Inflammatory macrophage treated with lipopolysaccharide for 1 hour (primary cell): ENCODE data around the gene MAPK7.
A peak's percentile ranks its signal among the peaks of the same experiment; 100 is the strongest.

Source experiments
- DNase-seq, 2 donors: peaks; one replicate each; pipeline ENCODE4 v3.0.0-alpha.2; 2020 to 2022

The MAPK7 gene

GRCh38 chr17:19364699-19365498, 13.4 kb upstream of the MAPK7 start:
- no peak for DNase-seq

GRCh38 chr17:19365499-19365817, 12.8 kb upstream of the MAPK7 start:
- DNase-seq = no peak

- DNase-seq = no peak
Observed at GRCh38 chr17:19365833-19366636, 12.3 kb upstream of the MAPK7 start.

DNA sequence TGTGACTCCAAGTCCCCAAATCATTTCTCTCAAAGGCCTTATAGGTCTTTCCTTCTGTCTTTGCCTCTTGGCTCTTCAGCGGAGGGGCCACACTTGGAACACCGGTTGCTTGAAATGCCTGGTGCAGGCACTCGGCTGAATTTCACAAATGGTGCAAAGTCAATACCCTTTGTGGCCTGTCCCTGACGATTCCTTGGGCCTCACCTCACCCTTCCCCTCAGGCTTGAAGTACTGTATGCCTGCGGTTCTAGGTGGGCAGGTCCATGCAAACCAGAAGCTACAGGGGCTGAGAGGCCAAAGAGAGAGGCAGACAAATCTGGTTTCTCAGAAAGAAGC, 11.7 kb upstream of the MAPK7 start:
- no peak for DNase-seq

DNA sequence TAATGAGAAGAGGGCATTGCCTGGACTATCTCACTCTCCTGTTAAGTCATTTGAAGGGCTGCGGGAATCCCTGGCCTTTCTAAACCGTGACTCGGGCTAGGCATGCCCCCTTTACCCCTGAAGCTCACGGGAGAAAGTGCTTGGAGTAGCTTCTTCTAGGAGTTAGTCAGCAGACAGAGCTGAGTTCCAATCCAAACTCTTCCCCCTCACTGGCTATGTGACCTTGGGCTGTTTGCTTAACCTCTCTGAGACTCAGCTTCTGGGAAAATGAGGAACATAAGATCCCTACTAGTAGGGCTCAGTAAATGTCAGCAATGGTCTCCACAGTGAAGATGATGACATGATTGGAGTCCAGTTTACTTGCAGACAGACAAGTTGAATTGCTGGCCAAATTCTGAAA, 10.1 kb upstream of the MAPK7 start:
- DNase-seq = peak; percentile 38 to 44

DNA sequence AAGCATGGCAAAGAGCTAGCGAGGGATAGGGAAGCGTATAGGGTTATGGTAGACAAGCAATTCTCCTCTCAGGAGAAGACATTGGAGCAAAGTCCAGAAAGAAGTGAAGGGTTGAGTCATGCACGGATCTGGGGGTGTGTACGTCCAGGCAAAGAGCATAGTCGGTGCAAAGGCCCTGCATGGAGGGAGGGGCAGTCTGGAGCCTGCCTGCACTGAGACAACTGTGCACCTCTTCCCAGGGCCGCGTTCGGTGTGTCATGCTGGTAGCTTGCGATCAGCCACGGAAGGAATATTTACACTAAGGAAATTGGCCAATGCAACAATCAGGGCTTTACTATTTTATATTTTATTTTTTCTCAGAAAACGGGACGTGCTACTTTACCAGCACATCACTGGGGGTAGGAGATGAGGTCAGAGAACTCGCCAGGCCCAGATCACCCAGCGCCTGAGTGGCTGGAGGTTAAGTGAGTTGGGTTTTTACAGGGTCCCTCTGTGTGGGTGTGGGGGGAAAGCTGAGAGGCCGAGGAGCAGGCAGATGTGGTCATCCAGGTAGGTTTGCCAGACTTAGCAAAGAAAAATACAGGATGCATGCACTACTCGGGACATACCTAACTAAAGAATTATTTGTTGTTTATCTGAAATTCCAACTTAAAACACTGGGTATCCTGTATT, 9.1 kb upstream of the MAPK7 start:
- DNase-seq = no peak

GRCh38 chr17:19369846-19370492, 8.3 kb upstream of the MAPK7 start:
- DNase-seq = peak; percentile 46 to 74

DNA sequence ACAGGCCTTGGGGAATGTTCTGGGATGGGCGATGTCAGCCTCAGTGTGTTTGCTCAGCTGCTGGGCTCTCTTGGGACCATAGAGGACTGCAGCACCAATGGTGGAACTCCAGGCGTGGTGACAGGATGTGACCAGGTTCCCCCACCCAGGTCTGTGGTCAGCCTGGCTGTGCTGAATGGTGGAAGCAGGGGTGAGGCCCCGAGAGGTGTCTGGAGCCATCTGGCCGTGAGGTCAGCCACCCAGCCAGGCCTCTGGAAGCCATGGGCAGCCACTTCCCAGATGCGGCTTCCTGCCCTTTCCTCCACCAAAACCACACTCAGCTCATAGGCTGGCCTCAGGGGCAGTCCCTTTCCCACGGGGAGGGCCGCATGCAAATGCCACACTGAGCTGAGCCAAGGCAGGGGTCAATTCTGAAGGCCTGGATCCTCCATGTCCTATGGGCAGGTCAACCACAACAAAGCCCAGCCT, 7.8 kb upstream of the MAPK7 start:
- DNase-seq = peak; percentile 69 to 75

DNA sequence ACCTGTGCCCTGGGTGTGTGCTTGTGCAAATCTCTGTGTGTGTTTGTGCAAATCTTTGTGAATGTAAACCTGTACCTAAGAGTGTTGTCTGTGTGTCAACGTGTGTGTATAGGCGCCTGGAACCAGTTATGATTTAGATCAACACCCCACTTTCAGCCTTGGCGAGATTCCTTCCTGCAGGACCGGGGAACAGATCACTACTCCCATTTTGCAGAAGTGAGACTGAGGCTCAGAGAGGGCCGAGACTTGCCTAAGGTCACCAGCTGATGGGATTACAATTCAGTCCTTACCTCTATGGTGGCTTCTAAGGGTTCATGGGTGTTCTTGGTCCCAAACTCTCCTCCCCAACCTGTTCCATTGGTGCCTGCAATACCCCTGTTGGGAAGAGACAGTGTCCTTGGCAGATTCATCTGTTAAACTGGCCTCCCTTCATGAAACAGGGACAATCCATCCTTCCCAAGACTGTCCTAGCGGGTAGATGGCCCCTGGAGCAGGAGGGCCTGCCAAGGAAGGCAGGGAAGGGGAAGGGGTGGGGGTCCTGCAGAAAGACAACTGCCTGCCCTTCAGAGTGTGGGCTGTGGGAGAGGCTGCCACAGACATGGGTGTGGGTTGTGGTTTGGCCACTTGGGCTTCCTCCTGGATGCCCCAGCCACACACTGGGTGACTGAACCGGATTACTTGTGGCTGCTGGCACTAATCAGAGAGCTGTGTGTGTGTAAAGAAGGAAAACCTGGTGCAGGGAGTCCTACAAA, 6.9 kb upstream of the MAPK7 start:
- DNase-seq = peak in 1 of 2 donors; percentile 29

- DNase-seq = no peak
Observed at GRCh38 chr17:19372011-19372370, 6.3 kb upstream of the MAPK7 start.

- DNase-seq = no peak
Observed at GRCh38 chr17:19372439-19372838, 5.9 kb upstream of the MAPK7 start.

DNA sequence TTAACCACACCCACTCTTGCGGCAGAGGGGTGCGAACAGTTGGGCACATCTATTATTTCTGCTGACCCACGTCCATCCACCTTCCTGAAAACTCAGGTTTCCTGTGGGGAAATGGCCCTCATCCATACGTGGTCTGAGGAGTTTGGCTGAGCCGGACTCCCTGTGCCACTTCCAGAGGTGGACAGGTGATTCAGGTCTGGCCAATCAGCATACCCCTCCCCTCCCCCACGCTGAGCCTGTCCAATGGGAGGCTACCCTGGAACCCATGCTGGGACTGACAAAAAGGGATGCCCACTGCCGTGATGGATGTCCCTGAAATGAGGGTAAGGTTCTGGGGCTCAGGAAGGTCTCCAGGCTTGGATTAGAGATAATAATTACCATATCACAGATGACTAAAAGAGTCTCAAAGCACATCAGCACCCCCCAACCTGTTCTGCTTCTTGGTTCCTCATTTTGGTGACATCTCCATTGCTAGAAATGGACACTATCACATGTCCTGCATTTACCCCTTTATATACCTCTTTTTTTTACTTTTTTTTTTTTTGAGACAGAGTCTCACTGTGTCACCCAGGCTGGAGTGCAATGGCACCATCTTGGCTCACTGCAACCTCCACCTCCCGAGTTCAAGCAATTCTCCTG, 5.3 kb upstream of the MAPK7 start:
- peak in 1 of 2 donors; percentile 44 for DNase-seq

DNA sequence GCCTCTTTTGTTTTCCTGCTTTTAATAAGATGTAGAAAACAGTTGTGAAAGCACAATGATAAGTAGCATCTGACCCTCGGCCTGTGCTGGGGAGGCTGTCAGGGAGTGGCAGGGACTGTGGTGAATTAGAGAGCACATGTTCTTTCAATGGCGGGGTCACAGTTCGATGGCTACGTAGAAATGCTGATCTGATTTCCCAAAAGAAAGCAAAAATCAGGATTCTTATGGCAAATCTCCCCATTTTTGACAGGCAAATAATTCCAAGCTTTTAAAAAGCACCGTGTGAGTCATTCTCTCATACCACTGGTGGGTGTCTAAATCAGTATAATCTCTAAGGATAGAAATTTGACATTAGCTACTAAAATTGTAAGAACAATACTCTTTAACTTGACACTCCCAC, 4.2 kb upstream of the MAPK7 start:
- DNase-seq = no peak

GRCh38 chr17:19375732-19376131, 2.6 kb upstream of the MAPK7 start:
- DNase-seq = no peak

DNA sequence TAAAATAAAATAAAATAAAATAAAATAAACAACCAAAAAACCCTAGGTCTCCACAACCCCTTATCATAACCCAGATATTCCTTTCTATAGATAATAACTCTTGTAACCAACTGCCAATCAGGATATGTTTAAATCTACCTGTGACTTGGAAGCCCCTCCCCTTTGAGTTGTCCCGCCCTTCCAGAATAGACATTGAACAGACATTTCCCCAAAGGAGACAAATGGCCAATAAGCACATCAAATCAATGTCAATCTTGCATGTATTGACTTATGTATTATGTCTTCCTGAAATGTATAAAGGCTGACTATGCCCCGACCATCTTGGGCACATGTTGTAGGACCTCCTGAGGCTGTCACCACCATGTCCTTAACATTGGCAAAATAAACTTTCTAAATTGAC, 1.5 kb upstream of the MAPK7 start:
- no peak for DNase-seq

GRCh38 chr17:19377602-19378415, 489 bp upstream of the MAPK7 start:
- peak; percentile 98 for DNase-seq

- no peak for DNase-seq
Observed at GRCh38 chr17:19379361-19380065, 1.2 kb downstream of the MAPK7 start.

DNA sequence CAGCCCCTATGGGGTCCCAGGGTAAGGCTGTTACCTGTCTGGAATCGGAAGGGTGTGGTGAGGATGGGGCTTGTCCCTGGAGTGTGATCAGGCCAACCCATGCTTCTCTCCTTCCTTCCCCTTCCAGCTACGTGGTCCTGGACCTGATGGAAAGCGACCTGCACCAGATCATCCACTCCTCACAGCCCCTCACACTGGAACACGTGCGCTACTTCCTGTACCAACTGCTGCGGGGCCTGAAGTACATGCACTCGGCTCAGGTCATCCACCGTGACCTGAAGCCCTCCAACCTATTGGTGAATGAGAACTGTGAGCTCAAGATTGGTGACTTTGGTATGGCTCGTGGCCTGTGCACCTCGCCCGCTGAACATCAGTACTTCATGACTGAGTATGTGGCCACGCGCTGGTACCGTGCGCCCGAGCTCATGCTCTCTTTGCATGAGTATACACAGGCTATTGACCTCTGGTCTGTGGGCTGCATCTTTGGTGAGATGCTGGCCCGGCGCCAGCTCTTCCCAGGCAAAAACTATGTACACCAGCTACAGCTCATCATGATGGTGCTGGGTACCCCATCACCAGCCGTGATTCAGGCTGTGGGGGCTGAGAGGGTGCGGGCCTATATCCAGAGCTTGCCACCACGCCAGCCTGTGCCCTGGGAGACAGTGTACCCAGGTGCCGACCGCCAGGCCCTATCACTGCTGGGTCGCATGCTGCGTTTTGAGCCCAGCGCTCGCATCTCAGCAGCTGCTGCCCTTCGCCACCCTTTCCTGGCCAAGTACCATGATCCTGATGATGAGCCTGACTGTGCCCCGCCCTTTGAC, 2.4 kb downstream of the MAPK7 start:
- DNase-seq = no peak

GRCh38 chr17:19381361-19381740, 3.1 kb downstream of the MAPK7 start:
- no peak for DNase-seq
